CD4-positive, alpha-beta T cell (primary cell): Measurements from ENCODE around the gene HBE1. TPM values are rescaled to one million over a fixed set of nuclear protein-coding genes. Genes with fewer than 3 reads are reported as not detected.

Source experiments
- ATAC-seq: fragments of 200-7000 bp; cut with Tn5 transposase; one replicate; pipeline ENCODE4 v1.10.0; 2022; ENCODE audit warnings: mild to moderate bottlenecking; ENCODE audit not compliant: poor library complexity
- CTCF ChIA-PET: fragments of 350-600 bp; sonication (Branson Sonifier 250); formaldehyde crosslinking; loops from one replicate; lab custom pipeline; 2021; ENCODE audit warnings: antibody characterized with exemption, inconsistent platforms; lab: Charles Lee
- POLR2A ChIA-PET: fragments of 350-600 bp; sonication (Branson Sonifier 250); formaldehyde crosslinking; loops from one replicate; lab custom pipeline; 2021; ENCODE audit warnings: antibody characterized with exemption, inconsistent platforms; lab: Charles Lee
- DNase-seq, 14 experiments: peaks; one replicate each; pipeline ENCODE4 v3.0.0-alpha.2; 2013 to 2020; ENCODE audit warnings: mixed read lengths in 2 of 14
- H3K27ac ChIP-seq, 2 donors: one replicate each; pipeline versions ENCODE4 v1.5.1 to v1.7.0; 2013; ENCODE audit warnings: low read length in 2 of 2, low read depth in 1 of 2, mild to moderate bottlenecking in 1 of 2
- H3K27me3 ChIP-seq, 2 experiments: 1 replicate in 1 of 2; 2 replicates in 1 of 2; pipeline versions ENCODE4 v1.6.1 to v1.7.0; 2013; ENCODE audit warnings: low read length in 2 of 2, control low read depth in 1 of 2, mild to moderate bottlenecking in 1 of 2, moderate library complexity in 1 of 2; ENCODE audit not compliant: insufficient read depth in 2 of 2, control insufficient read depth in 1 of 2
- H3K36me3 ChIP-seq: one replicate; pipeline ENCODE4 v1.6.1; 2013; ENCODE audit warnings: low read length, control low read depth; ENCODE audit not compliant: insufficient read depth
- H3K4me1 ChIP-seq: one replicate; pipeline ENCODE4 v1.6.1; 2013; ENCODE audit warnings: low read length, control low read depth; ENCODE audit not compliant: insufficient read depth
- H3K4me3 ChIP-seq: one replicate; pipeline ENCODE4 v1.5.1; 2013; ENCODE audit warnings: mild to moderate bottlenecking, low read length, moderate library complexity
- H3K9me3 ChIP-seq, 2 experiments: 1 replicate in 1 of 2; 2 replicates in 1 of 2; pipeline versions ENCODE4 v1.6.1 to v1.7.0; 2013; ENCODE audit warnings: low read length in 2 of 2, mild to moderate bottlenecking in 2 of 2, control low read depth in 1 of 2, moderate library complexity in 1 of 2; ENCODE audit not compliant: control insufficient read depth in 1 of 2, insufficient read depth in 1 of 2
- H3K27ac Mint-ChIP-seq: one replicate; pipeline ENCODE4 v1.8.0; 2020; ENCODE audit warnings: mixed read lengths
- H3K27me3 Mint-ChIP-seq: one replicate; pipeline ENCODE4 v1.8.0; 2021; ENCODE audit warnings: mixed read lengths
- H3K36me3 Mint-ChIP-seq: one replicate; pipeline ENCODE4 v1.8.0; 2021; ENCODE audit warnings: low read depth, mixed read lengths
- H3K4me1 Mint-ChIP-seq: one replicate; pipeline ENCODE4 v1.8.0; 2021; ENCODE audit warnings: low read depth, mixed read lengths
- H3K4me3 Mint-ChIP-seq: one replicate; pipeline ENCODE4 v1.8.0; 2020; ENCODE audit warnings: mild to moderate bottlenecking, mixed read lengths
- H3K9me3 Mint-ChIP-seq: one replicate; pipeline ENCODE4 v1.8.0; 2020; ENCODE audit warnings: mixed read lengths
- CTCF ChIP-seq: fragments of 200-600 bp; IDR thresholded peaks from one replicate; pipeline ENCODE4 v1.8.0; 2022; ENCODE audit warnings: antibody characterized with exemption, mild to moderate bottlenecking
- intact Hi-C, 2 experiments: fragments of 100-400 bp; cut with DNase I in 1 of 2; cut with micrococcal nuclease in 1 of 2; formaldehyde crosslinking; loops; one replicate each; pipeline versions ENCODE4 v1.15.1 to v1.9.0; 2023 to 2025; cut with DNase I, micrococcal nuclease
- total RNA-seq, 174 experiments: library from RNA in 2 of 174; stranded (reverse) in 2 of 174; gene quantifications; one replicate each; pipeline ENCODE4 v1.2.3 and lab custom pipeline; 2021 to 2026

Gene HBE1
- total RNA-seq, 2 experiments from 2014 or later, result not detected

DNA sequence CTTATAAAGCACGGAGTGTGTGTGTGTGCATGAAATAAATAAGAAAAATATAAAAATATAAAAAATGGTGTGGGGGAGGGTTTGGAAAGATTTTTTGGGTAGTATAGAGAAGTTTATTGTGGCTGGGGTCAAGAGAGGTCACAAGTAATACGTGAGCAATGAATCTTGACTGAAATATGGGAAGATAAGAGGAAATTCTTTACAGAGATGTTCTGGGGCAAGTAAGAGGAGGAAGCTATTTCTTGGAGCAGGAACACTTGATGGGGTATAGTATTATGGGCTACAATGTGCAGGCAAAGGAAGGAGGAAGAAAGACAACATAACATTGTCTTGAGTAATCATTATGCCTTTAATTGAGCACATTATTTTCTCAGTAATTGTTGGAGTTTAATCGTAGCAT is 37.6 kb downstream of the HBE1 start:
- POLR2A ChIA-PET, result interaction anchor here (0.6 kb wide), 1 partner anchor 13 kb away, joined by 3 read pairs; no protein-coding TSS in a partner anchor
- H3K9me3 ChIP-seq, result no peaks in the 10 kb centered on the region
- H3K4me1 Mint-ChIP-seq, result peaks cover 4% of the 10 kb centered on the region
- no peak for TF ChIP-seq CTCF
- H3K27ac Mint-ChIP-seq, result no peak overlapping the region
- H3K4me1 ChIP-seq, result no peaks in the 10 kb centered on the region
- H3K36me3 Mint-ChIP-seq, result no peaks in the 10 kb centered on the region
- H3K27me3 Mint-ChIP-seq, result no peaks in the 10 kb centered on the region
- CTCF ChIA-PET, result no interaction called here
- H3K4me3 Mint-ChIP-seq, result no peak overlapping the region
- DNase-seq (no peak), ATAC-seq (no peak)
- H3K4me3 ChIP-seq, result no peak overlapping the region
- no peak overlapping the region for H3K27ac ChIP-seq
- intact Hi-C loops, result no loop called here
- H3K9me3 Mint-ChIP-seq, result no peaks in the 10 kb centered on the region
- H3K36me3 ChIP-seq, result no peaks in the 10 kb centered on the region
- H3K27me3 ChIP-seq, result no peaks in the 10 kb centered on the region

DNA sequence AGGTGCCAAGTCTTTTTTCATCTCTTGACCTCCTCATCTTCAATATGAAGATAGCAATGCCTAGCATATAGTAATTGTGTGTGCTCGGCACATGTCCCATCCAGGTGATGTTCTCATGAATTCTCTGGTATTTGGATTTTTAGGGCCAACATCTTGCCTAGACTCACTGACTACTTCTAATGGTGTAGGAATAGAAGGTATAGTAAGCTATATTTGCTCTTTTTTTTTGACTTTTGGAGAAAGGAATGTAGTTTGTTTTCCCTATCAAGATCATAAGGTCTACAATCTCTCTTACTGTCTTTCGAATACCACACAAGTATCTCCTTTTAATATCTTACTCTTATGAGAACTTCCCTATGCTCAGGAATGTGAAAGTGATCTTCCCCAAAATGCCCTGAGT is 38.6 kb downstream of the HBE1 start:
- ChIA-PET POLR2A (no interaction called here), CTCF (no interaction called here)
- no peak overlapping the region for H3K27ac ChIP-seq
- Mint-ChIP-seq H3K4me1 (peaks cover 4% of the 10 kb centered on the region), H3K27me3 (no peaks in the 10 kb centered on the region), H3K27ac (no peak overlapping the region), H3K4me3 (no peak overlapping the region), H3K9me3 (no peaks in the 10 kb centered on the region), H3K36me3 (no peaks in the 10 kb centered on the region)
- H3K4me3 ChIP-seq, result no peak overlapping the region
- no peaks in the 10 kb centered on the region for H3K4me1 ChIP-seq
- no peak for ATAC-seq
- H3K27me3 ChIP-seq, result no peaks in the 10 kb centered on the region
- no peaks in the 10 kb centered on the region for H3K9me3 ChIP-seq
- H3K36me3 ChIP-seq, result no peaks in the 10 kb centered on the region
- no peak for DNase-seq
- intact Hi-C loops, result no loop called here
- no peak for TF ChIP-seq CTCF

DNA sequence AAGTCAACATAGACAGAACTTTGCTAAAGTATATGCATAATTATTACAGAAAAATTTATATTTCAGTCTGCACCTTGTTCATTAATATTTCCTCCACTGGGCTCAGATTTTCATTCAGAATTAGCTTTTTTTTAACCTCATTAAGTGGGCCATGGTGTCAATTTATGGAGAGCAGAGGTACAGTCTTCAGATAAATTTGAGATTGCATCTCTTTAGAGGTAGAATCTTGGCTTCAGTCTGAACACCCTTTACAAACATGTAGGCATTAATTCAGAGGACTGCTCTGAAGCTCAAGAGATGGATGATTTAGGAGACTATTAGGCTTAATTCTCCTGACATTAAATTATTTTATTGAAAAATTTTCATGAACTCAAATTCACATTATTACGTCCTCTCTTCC is 39.5 kb downstream of the HBE1 start:
- no peak for ATAC-seq
- Histone ChIP-seq H3K27me3 (peaks cover 0 to 6% of the 10 kb centered on the region in 2 experiments), H3K36me3 (no peaks in the 10 kb centered on the region), H3K9me3 (peaks cover 0 to 6% of the 10 kb centered on the region in 2 experiments), H3K4me3 (no peak overlapping the region), H3K27ac (no peak overlapping the region), H3K4me1 (no peaks in the 10 kb centered on the region)
- H3K4me3 Mint-ChIP-seq, result no peak overlapping the region
- no peak for DNase-seq
- intact Hi-C loops, result no loop called here
- no peaks in the 10 kb centered on the region for H3K27me3 Mint-ChIP-seq
- POLR2A ChIA-PET, result no interaction called here
- H3K9me3 Mint-ChIP-seq, result no peaks in the 10 kb centered on the region
- no peak overlapping the region for H3K27ac Mint-ChIP-seq
- no peak for TF ChIP-seq CTCF
- CTCF ChIA-PET, result no interaction called here
- peaks cover 4% of the 10 kb centered on the region for H3K4me1 Mint-ChIP-seq
- no peaks in the 10 kb centered on the region for H3K36me3 Mint-ChIP-seq
